Measurements from ENCODE around the gene HAUS8.
A peak's percentile ranks its signal among the peaks of the same experiment; 100 is the strongest.

Gene HAUS8

DNA sequence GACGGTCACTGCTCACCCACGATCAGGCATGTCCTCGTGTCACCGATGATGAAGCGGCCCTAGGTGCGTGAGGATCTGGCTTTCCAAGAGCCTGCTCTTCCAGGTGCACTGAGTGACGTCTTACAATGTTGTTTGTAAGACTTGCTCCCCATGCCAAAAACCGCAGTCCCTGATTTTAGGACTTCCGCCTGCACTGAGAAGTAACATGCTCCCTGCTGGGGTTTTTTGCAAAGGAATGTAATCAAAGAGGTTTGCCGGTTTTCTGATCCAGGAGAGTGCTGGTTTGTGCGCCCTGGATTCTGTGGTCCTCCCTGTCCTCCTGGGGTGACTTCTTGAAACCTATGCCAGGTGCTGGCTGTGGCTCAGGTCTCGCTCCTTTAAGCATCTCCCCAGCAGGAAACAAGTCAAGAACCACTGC, 39.2 kb upstream of the HAUS8 start:
- DNase-seq (ENCODE audit: low spot score), result no peak
- TF ChIP-seq, protein P1, sequence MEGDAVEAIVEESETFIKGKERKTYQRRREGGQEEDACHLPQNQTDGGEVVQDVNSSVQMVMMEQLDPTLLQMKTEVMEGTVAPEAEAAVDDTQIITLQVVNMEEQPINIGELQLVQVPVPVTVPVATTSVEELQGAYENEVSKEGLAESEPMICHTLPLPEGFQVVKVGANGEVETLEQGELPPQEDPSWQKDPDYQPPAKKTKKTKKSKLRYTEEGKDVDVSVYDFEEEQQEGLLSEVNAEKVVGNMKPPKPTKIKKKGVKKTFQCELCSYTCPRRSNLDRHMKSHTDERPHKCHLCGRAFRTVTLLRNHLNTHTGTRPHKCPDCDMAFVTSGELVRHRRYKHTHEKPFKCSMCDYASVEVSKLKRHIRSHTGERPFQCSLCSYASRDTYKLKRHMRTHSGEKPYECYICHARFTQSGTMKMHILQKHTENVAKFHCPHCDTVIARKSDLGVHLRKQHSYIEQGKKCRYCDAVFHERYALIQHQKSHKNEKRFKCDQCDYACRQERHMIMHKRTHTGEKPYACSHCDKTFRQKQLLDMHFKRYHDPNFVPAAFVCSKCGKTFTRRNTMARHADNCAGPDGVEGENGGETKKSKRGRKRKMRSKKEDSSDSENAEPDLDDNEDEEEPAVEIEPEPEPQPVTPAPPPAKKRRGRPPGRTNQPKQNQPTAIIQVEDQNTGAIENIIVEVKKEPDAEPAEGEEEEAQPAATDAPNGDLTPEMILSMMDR (IDR thresholded peaks at IDR 0.05; ENCODE audit: extremely low read depth, insufficient read depth, missing control alignments), result no peak
- in situ Hi-C loops (cut with MboI; ENCODE audit: low pct_unique_long_range_greater_than_20kb, low sequenced_read_pairs, unreplicated experiment), result no loop called here

DNA sequence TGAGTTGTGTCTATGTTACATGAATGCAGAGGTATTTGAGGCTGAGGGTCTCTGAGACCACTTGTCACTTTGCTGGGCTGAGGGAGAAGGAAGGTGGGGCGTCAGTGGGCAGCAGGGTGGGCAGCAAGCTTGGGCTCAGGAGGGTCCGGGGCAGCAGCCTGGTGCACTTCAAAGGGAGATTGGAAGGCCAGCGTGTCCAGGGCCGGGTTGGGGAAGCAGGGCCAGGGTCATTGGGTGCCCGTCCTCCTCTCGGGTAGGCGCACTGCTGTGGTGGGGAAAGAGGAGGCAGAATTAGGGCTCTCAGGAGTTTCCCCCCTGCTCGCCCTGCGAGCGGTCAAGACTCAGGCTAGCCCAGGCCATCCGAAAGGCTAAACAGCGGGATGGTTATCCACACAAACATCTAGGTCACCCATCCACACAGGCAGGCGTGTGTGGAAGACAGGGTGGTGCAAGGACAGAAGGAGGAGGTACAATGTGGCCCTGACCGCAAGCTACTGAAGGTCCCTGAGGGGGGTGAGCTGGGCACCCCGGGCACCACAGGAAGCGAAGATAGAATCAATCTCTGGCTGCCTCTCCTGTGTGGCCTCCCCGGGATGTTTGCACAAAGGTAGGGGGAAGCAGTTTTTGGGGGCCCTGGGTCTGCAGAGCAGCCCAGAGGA, 38.0 kb upstream of the HAUS8 start:
- no peak for DNase-seq (ENCODE audit: low spot score)
- TF ChIP-seq, protein P1 (IDR thresholded peaks at IDR 0.05; ENCODE audit: extremely low read depth, insufficient read depth, missing control alignments), result no peak
- in situ Hi-C loops (cut with MboI; ENCODE audit: low pct_unique_long_range_greater_than_20kb, low sequenced_read_pairs, unreplicated experiment), result no loop called here

DNA sequence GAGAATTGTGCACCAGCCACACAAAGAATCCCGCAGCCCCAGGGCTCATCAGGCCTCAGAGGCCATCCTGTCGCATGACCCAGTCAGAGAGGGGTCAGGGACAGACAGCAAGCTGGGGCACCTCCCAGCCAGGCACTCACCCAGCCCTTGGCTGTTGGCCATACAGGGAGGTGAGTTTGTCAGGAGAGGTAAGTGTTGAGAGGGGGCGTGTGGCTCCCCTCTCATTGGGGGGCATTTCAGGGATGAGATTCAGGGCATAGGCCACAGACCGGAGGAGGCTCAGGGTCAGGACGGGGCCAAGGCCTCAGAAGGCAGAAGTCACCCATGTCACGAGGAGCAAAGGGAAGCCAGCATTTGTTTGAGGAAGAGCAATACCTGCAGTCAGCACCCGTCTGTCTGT, 37.4 kb upstream of the HAUS8 start:
- in situ Hi-C loops (cut with MboI; ENCODE audit: low pct_unique_long_range_greater_than_20kb, low sequenced_read_pairs, unreplicated experiment), result no loop called here
- TF ChIP-seq, protein P1 (IDR thresholded peaks at IDR 0.05; ENCODE audit: extremely low read depth, insufficient read depth, missing control alignments), result no peak
- no peak for DNase-seq (ENCODE audit: low spot score)

DNA sequence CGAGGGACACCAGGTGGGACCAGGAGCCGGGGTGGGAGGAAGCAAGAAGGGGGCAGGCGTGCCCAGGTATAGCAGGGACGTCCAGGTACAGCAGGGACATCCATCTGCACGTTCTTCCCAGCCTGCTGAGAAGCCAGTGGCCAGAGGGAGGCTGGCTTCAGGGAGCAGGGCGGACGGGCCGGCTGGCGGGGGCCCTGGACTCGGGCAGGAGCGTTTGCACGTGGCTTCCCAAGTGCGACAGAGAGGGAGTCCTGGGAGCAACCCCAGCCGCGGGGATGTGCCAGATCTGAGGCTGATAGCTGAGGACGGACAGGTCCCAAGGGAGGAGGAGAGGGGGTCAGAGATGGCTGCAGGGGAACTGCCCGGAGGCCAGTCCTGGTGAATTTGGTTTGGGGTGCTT, 37.0 kb upstream of the HAUS8 start:
- no peak for DNase-seq (ENCODE audit: low spot score)
- in situ Hi-C loops (cut with MboI; ENCODE audit: low pct_unique_long_range_greater_than_20kb, low sequenced_read_pairs, unreplicated experiment), result no loop called here
- TF ChIP-seq, protein P1 (IDR thresholded peaks at IDR 0.05; ENCODE audit: extremely low read depth, insufficient read depth, missing control alignments), result no peak

GRCh38 chr19:17111766-17112165, 36.5 kb upstream of the HAUS8 start:
- TF ChIP-seq, protein P1 (IDR thresholded peaks at IDR 0.05; ENCODE audit: extremely low read depth, insufficient read depth, missing control alignments), result no peak
- no peak for DNase-seq (ENCODE audit: low spot score)
- in situ Hi-C loops (cut with MboI; ENCODE audit: low pct_unique_long_range_greater_than_20kb, low sequenced_read_pairs, unreplicated experiment), result no loop called here

DNA sequence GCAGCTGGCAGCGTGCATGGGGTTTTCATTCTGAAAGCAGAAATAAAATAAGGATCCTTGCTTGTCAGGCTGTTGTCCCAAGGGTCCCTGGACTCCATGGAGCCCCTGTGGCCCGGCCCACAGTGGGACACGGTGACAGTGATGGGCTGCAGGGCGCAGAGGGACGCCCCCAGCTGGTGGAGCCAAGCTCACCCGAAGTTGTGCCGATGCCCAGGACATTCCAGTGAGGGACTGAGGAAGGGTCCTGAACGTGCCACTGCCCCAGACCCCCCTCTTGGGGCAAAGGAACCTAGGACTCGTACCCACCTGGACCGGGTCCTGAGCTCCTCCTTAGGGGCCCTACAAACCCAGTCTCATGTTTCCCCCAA, 35.3 kb upstream of the HAUS8 start:
- in situ Hi-C loops (cut with MboI; ENCODE audit: low pct_unique_long_range_greater_than_20kb, low sequenced_read_pairs, unreplicated experiment), result no loop called here
- TF ChIP-seq, protein P1 (IDR thresholded peaks at IDR 0.05; ENCODE audit: extremely low read depth, insufficient read depth, missing control alignments), result peak; percentile 23
- no peak for DNase-seq (ENCODE audit: low spot score)

Data from GM13977 (cell line).